Measurements from ENCODE around the gene GOLGA3. TPM values are rescaled to one million over a fixed set of nuclear protein-coding genes. Genes with fewer than 3 reads are reported as not detected.

GOLGA3 gene
- total RNA-seq, 1 donor = 104 TPM

DNA sequence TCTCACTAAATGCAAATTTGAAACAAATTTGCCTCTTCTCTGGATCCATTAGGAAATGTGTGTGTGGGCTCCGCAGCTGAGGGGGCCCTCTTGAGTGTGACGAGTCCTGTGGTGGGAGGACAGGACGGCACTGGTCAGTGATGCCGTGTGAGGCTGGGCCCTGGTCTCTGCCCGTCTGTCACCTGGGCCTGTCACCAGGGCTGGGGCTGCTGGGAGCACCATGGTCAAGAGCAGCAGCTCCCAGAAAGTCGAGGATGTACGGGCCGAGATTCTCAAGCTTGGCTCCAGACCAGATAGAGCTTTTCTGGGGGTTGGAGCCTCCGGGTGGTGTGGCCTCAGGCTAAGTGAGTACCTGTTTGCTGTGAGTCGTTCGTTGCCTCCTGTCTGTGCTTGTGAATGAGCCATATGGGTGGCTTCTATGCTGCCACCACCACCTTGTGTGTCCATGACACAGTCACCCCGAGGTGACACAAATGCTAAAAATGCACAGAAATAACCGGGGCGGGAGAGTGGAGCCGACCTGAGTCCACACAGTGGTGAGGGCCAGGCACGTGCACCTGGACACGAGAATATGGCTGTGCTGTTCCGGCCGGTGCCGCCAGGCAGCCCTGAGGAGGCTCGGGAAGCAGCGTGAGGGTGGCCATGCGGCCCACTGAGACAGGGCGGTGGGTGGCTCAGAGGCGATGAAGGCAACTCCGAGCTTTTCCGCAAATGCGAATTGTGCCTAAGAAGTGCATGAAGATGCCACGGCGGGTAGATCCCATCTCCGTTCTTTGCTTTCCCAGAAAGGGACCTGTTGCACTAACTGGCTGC lies 109.3 kb downstream of the GOLGA3 start:
- DNase-seq (ENCODE audit: low read depth) = no peak
- TF ChIP-seq CTCF (IDR thresholded peaks at IDR 0.05; ENCODE audit: insufficient read depth, low read length) = no peak
- H3K4me3 ChIP-seq (ENCODE audit: low read depth, low read length) = no peak overlapping the region

Small RNA genes within 50 kb of the gene (small RNA-seq; reads per million reads assigned to genes)
- gene RNA5SP379 = not detected

Other genes with a start within 250 kb of the GOLGA3 start
- gene LRCOL1, start 218.3 kb downstream of the GOLGA3 start, total RNA-seq (ENCODE audit: low replicate concordance) = not detected in 2 replicates
- not detected in 2 replicates for gene P2RX2, start 210.1 kb downstream of the GOLGA3 start, total RNA-seq (ENCODE audit: low replicate concordance)
- 15.0 and 37.4 TPM in 2 replicates for gene POLE, start 141.5 kb downstream of the GOLGA3 start, total RNA-seq (ENCODE audit: low replicate concordance)
- 19.2 and 21.8 TPM in 2 replicates for gene PXMP2, start 141.3 kb downstream of the GOLGA3 start, total RNA-seq (ENCODE audit: low replicate concordance)
- 1.6 and 22.4 TPM in 2 replicates for gene PGAM5, start 118.0 kb downstream of the GOLGA3 start, total RNA-seq (ENCODE audit: low replicate concordance)
- gene ANKLE2, start 67.0 kb downstream of the GOLGA3 start, total RNA-seq (ENCODE audit: low replicate concordance) = 58.5 and 68.4 TPM in 2 replicates
- 24.3 and 41.9 TPM in 2 replicates for gene CHFR, start 58.7 kb upstream of the GOLGA3 start, total RNA-seq (ENCODE audit: low replicate concordance)
- 14.6 and 18.3 TPM in 2 replicates for gene ZNF605, start 127.4 kb upstream of the GOLGA3 start, total RNA-seq (ENCODE audit: low replicate concordance)
- 14.0 and 27.6 TPM in 2 replicates for gene ZNF26, start 157.5 kb upstream of the GOLGA3 start, total RNA-seq (ENCODE audit: low replicate concordance)
- gene ZNF84, start 208.6 kb upstream of the GOLGA3 start, total RNA-seq (ENCODE audit: low replicate concordance) = 25.9 and 26.7 TPM in 2 replicates

All from fibroblast of the aortic adventitia (primary cell).